Neural progenitor cell (in vitro differentiated cells): ENCODE data around the gene ZBTB20. TPM values are rescaled to one million over a fixed set of nuclear protein-coding genes. Genes with fewer than 3 reads are reported as not detected.

ENCODE experiments used
- DNase-seq: peaks from one replicate; pipeline ENCODE4 v3.0.0-alpha.2; 2016; ENCODE audit warnings: low spot score
- H2AFZ ChIP-seq: fragments of 200-600 bp; sonication (generic); replicated peaks from 2 replicates; pipeline ENCODE4 v1.6.1; 2016; ENCODE audit warnings: antibody characterized with exemption
- H3F3A ChIP-seq: fragments of 200-600 bp; sonication (generic); 2 replicates; pipeline ENCODE4 v1.6.1; 2016; ENCODE audit warnings: antibody characterized with exemption, low read depth
- H3K27ac ChIP-seq: fragments of 200-600 bp; sonication (generic); 2 replicates; pipeline ENCODE4 v1.5.1; 2016; ENCODE audit warnings: mild to moderate bottlenecking
- H3K27me3 ChIP-seq: fragments of 200-600 bp; sonication (generic); 2 replicates; pipeline ENCODE4 v1.6.1; 2016; ENCODE audit warnings: mild to moderate bottlenecking, moderate library complexity
- H3K36me3 ChIP-seq: fragments of 200-600 bp; sonication (generic); 2 replicates; pipeline ENCODE4 v1.5.1; 2016
- H3K4me1 ChIP-seq: fragments of 200-600 bp; sonication (generic); 2 replicates; pipeline ENCODE4 v1.6.1; 2016; ENCODE audit warnings: mixed run types
- H3K4me2 ChIP-seq: fragments of 200-600 bp; sonication (generic); 2 replicates; pipeline ENCODE4 v1.6.1; 2016
- H3K4me3 ChIP-seq: fragments of 200-600 bp; sonication (generic); 2 replicates; pipeline ENCODE4 v1.5.1; 2016
- H3K79me2 ChIP-seq: fragments of 200-600 bp; sonication (generic); 2 replicates; pipeline ENCODE4 v1.6.1; 2016; ENCODE audit warnings: low read depth
- H3K9ac ChIP-seq: fragments of 200-600 bp; sonication (generic); 2 replicates; pipeline ENCODE4 v1.6.1; 2016
- H3K9me3 ChIP-seq: fragments of 200-600 bp; sonication (generic); 2 replicates; pipeline ENCODE4 v1.5.1; 2016; ENCODE audit warnings: low read depth
- H4K20me1 ChIP-seq: fragments of 200-600 bp; sonication (generic); 2 replicates; pipeline ENCODE4 v1.6.1; 2016; ENCODE audit warnings: low read depth
- H3K27ac Mint-ChIP-seq: 3 replicates; pipeline ENCODE4 v1.8.0; 2021; ENCODE audit warnings: mixed read lengths
- H3K27me3 Mint-ChIP-seq: 2 replicates; pipeline ENCODE4 v1.8.0; 2022; ENCODE audit warnings: low read depth, mild to moderate bottlenecking, inconsistent platforms, moderate library complexity, mixed read lengths; ENCODE audit not compliant: insufficient read depth
- H3K36me3 Mint-ChIP-seq: 3 replicates; pipeline ENCODE4 v1.8.0; 2021; ENCODE audit warnings: mixed read lengths
- H3K4me1 Mint-ChIP-seq: 3 replicates; pipeline ENCODE4 v1.8.0; 2021; ENCODE audit warnings: mixed read lengths
- H3K4me3 Mint-ChIP-seq: 3 replicates; pipeline ENCODE4 v1.8.0; 2021; ENCODE audit warnings: mild to moderate bottlenecking, moderate library complexity, mixed read lengths
- H3K9me3 Mint-ChIP-seq: 3 replicates; pipeline ENCODE4 v1.8.0; 2020; ENCODE audit warnings: mixed read lengths
- CTCF ChIP-seq: fragments of 200-600 bp; sonication (generic); IDR thresholded peaks from 2 replicates; pipeline ENCODE4 v1.5.1; 2017; ENCODE audit warnings: antibody characterized with exemption, mild to moderate bottlenecking
- EZH2 ChIP-seq: fragments of 200-600 bp; sonication (generic); IDR thresholded peaks from 2 replicates; pipeline ENCODE4 v1.6.1; 2017; ENCODE audit warnings: antibody characterized with exemption, mild to moderate bottlenecking, moderate library complexity
- EZH2phosphoT487 ChIP-seq: fragments of 200-600 bp; sonication (generic); IDR thresholded peaks from 2 replicates; pipeline ENCODE4 v1.6.1; 2017; ENCODE audit warnings: antibody characterized with exemption
- total RNA-seq: library from RNA; depleted of rRNA; stranded (reverse); fragments of >200 nt; gene quantifications from 2 replicates; pipeline ENCODE4 v1.2.3, GENCODE V29; 2015; ENCODE audit warnings: low replicate concordance

Gene ZBTB20
- total RNA-seq, 1 donor from 2014 or later: 1.9 TPM

GRCh38 chr3:114615523-114616085, 531.5 kb downstream of the ZBTB20 start:
- no peaks in the 10 kb centered on the region for H4K20me1 ChIP-seq
- H3K4me1 ChIP-seq: no peaks in the 10 kb centered on the region
- no peaks in the 10 kb centered on the region for H3K36me3 ChIP-seq
- TF ChIP-seq EZH2phosphoT487 (no peak), CTCF (no peak), EZH2 (no peak)
- H3F3A ChIP-seq: no peaks in the 10 kb centered on the region
- H3K9me3 ChIP-seq: no peaks in the 10 kb centered on the region
- no peaks in the 10 kb centered on the region for H3K27me3 ChIP-seq
- DNase-seq: no peak
- no peaks in the 10 kb centered on the region for H3K9me3 Mint-ChIP-seq
- no peaks in the 10 kb centered on the region for H3K27me3 Mint-ChIP-seq
- no peak overlapping the region for H3K27ac Mint-ChIP-seq
- no peak overlapping the region for H3K27ac ChIP-seq
- H2AFZ ChIP-seq: no peak overlapping the region
- no peaks in the 10 kb centered on the region for H3K79me2 ChIP-seq
- H3K9ac ChIP-seq: no peak overlapping the region
- H3K4me1 Mint-ChIP-seq: no peaks in the 10 kb centered on the region
- H3K4me2 ChIP-seq: no peak overlapping the region
- no peak overlapping the region for H3K4me3 Mint-ChIP-seq
- H3K4me3 ChIP-seq: no peak overlapping the region
- H3K36me3 Mint-ChIP-seq: no peaks in the 10 kb centered on the region

GRCh38 chr3:114609973-114610630, 537.0 kb downstream of the ZBTB20 start:
- H3K9ac ChIP-seq: no peak overlapping the region
- H3F3A ChIP-seq: peaks cover 9% of the 10 kb centered on the region
- H3K4me3 ChIP-seq: no peak overlapping the region
- H3K79me2 ChIP-seq: no peaks in the 10 kb centered on the region
- H3K27me3 Mint-ChIP-seq: no peaks in the 10 kb centered on the region
- no peaks in the 10 kb centered on the region for H4K20me1 ChIP-seq
- no peak overlapping the region for H3K4me2 ChIP-seq
- DNase-seq: no peak
- no peaks in the 10 kb centered on the region for H3K36me3 Mint-ChIP-seq
- H3K4me3 Mint-ChIP-seq: no peak overlapping the region
- H3K4me1 Mint-ChIP-seq: peaks cover 12% of the 10 kb centered on the region
- H2AFZ ChIP-seq: no peak overlapping the region
- TF ChIP-seq CTCF: no peak
- no peak for TF ChIP-seq EZH2
- no peaks in the 10 kb centered on the region for H3K9me3 ChIP-seq
- H3K4me1 ChIP-seq: peaks cover 12% of the 10 kb centered on the region
- H3K9me3 Mint-ChIP-seq: no peaks in the 10 kb centered on the region
- no peaks in the 10 kb centered on the region for H3K27me3 ChIP-seq
- no peak overlapping the region for H3K27ac Mint-ChIP-seq
- no peaks in the 10 kb centered on the region for H3K36me3 ChIP-seq
- H3K27ac ChIP-seq: no peak overlapping the region

GRCh38 chr3:114608293-114608692, 538.8 kb downstream of the ZBTB20 start:
- Histone ChIP-seq H3K27ac (no peak overlapping the region), H3K4me3 (no peak overlapping the region), H3K9ac (no peak overlapping the region), H3K4me1 (peaks cover 12% of the 10 kb centered on the region), H3K4me2 (no peak overlapping the region), H3F3A (peaks cover 9% of the 10 kb centered on the region), H4K20me1 (no peaks in the 10 kb centered on the region), H3K9me3 (no peaks in the 10 kb centered on the region), H3K36me3 (no peaks in the 10 kb centered on the region), H3K79me2 (no peaks in the 10 kb centered on the region), H3K27me3 (no peaks in the 10 kb centered on the region), H2AFZ (no peak overlapping the region)
- no peak for DNase-seq
- H3K9me3 Mint-ChIP-seq: no peaks in the 10 kb centered on the region
- no peak overlapping the region for H3K4me3 Mint-ChIP-seq
- peaks cover 12% of the 10 kb centered on the region for H3K4me1 Mint-ChIP-seq
- TF ChIP-seq CTCF (no peak), EZH2 (no peak), EZH2phosphoT487 (no peak)
- H3K36me3 Mint-ChIP-seq: no peaks in the 10 kb centered on the region
- H3K27me3 Mint-ChIP-seq: no peaks in the 10 kb centered on the region
- H3K27ac Mint-ChIP-seq: no peak overlapping the region
